Panc1 (cell line): ENCODE results near the gene TPP1. TPM values are rescaled to one million over a fixed set of nuclear protein-coding genes. Genes with fewer than 3 reads are reported as not detected.

Source experiments
- ATAC-seq: fragments of 200-7000 bp; cut with Tn5 transposase; 2 replicates; pipeline ENCODE4 v1.9.1; 2020; ENCODE audit warnings: mild to moderate bottlenecking, moderate library complexity
- BruUV-seq: library from RNA; stranded (reverse); fragments of 400-500 nt; replicated peaks from 2 replicates; lab custom pipeline; 2021; lab: Mats Ljungman, UMichigan
- CTCF ChIA-PET: fragments of 300-600 bp; sonication (Branson Sonifier 250); formaldehyde crosslinking; loops from one replicate; lab custom pipeline; 2022; ENCODE audit warnings: antibody characterized with exemption; lab: Charles Lee
- POLR2A ChIA-PET: fragments of 300-600 bp; sonication (Branson Sonifier 250); formaldehyde crosslinking; loops from one replicate; lab custom pipeline; 2022; ENCODE audit warnings: antibody characterized with exemption; lab: Charles Lee
- DNase-seq: peaks from one replicate; pipeline ENCODE4 v3.0.0-alpha.2; 2010; ENCODE audit warnings: low read depth, low spot score
- H3K27ac ChIP-seq: 2 replicates; pipeline ENCODE4 v1.5.1; 2011; ENCODE audit warnings: mild to moderate bottlenecking, low read length, inconsistent platforms
- H3K27me3 ChIP-seq: fragments of 200-500 bp; sonication (Bioruptor generic); 2 replicates; pipeline ENCODE4 v1.6.0; 2014; ENCODE audit warnings: low read length, inconsistent platforms; ENCODE audit not compliant: control insufficient read depth, insufficient read depth
- H3K36me3 ChIP-seq: fragments of 200-500 bp; sonication (Bioruptor generic); 2 replicates; pipeline ENCODE4 v1.5.1; 2014; ENCODE audit warnings: inconsistent platforms, mild to moderate bottlenecking, low read length, moderate library complexity; ENCODE audit not compliant: control insufficient read depth, insufficient read depth
- H3K4me1 ChIP-seq: 2 replicates; pipeline ENCODE4 v1.5.1; 2011; ENCODE audit warnings: inconsistent platforms, mild to moderate bottlenecking, low read length, moderate library complexity; ENCODE audit not compliant: control insufficient read depth, insufficient read depth
- H3K4me3 ChIP-seq, 2 experiments: 2 replicates each; pipeline ENCODE4 v1.5.1; 2011 to 2012; ENCODE audit warnings: low read depth in 2 of 2, low read length in 2 of 2, mild to moderate bottlenecking in 2 of 2, inconsistent platforms in 1 of 2, moderate library complexity in 1 of 2
- H3K9me3 ChIP-seq: fragments of 200-500 bp; sonication (Bioruptor generic); 2 replicates; pipeline ENCODE4 v1.5.1; 2014; ENCODE audit warnings: low read depth, mild to moderate bottlenecking, inconsistent platforms, low read length, moderate library complexity; ENCODE audit not compliant: control insufficient read depth, insufficient read depth
- POLR2AphosphoS5 ChIP-seq: IDR thresholded peaks from 2 replicates; pipeline ENCODE4 v1.6.1; 2012; ENCODE audit warnings: mild to moderate bottlenecking, low read depth, low read length, moderate library complexity
- SIN3A ChIP-seq: IDR thresholded peaks from 2 replicates; pipeline ENCODE4 v1.6.1; 2012; ENCODE audit warnings: low read depth, mild to moderate bottlenecking, low read length, moderate library complexity, borderline replicate concordance; ENCODE audit not compliant: insufficient read depth
- TCF7L2 ChIP-seq: IDR thresholded peaks from 2 replicates; pipeline ENCODE4 v1.6.1; 2011; ENCODE audit warnings: mild to moderate bottlenecking, low read depth, low read length, inconsistent platforms
- in situ Hi-C: cut with HindIII; loops from 2 replicates; pipeline ENCODE4 v1.10.0; 2016; ENCODE audit warnings: low sequenced_read_pairs, low pct_unique_long_range_greater_than_20kb
- intact Hi-C: fragments of 100-400 bp; cut with micrococcal nuclease; formaldehyde crosslinking; loops from one replicate; pipeline ENCODE4 v1.10.0; 2022; ENCODE audit not compliant: unreplicated experiment
- total RNA-seq: library from RNA; stranded (reverse); gene quantifications from one replicate; pipeline ENCODE4 v1.2.1, GENCODE V29; 2021; ENCODE audit not compliant: unreplicated experiment
- TF ChIP-seq, protein P1 (sequence below): fragments of 450-650 bp; IDR thresholded peaks from 2 replicates; pipeline ENCODE4 v1.5.1; 2017; ENCODE audit warnings: mild to moderate bottlenecking
- TF ChIP-seq, protein P2 (sequence below), 2 experiments: IDR thresholded peaks; 2 replicates each; pipeline ENCODE4 v1.6.1; 2011 to 2012; ENCODE audit warnings: low read depth in 2 of 2, control low read depth in 1 of 2, low read length in 1 of 2, mild to moderate bottlenecking in 1 of 2, moderate library complexity in 1 of 2; ENCODE audit not compliant: insufficient read depth in 1 of 2

TPP1 gene
- total RNA-seq, 1 experiment from 2014 or later = 200 TPM

DNA sequence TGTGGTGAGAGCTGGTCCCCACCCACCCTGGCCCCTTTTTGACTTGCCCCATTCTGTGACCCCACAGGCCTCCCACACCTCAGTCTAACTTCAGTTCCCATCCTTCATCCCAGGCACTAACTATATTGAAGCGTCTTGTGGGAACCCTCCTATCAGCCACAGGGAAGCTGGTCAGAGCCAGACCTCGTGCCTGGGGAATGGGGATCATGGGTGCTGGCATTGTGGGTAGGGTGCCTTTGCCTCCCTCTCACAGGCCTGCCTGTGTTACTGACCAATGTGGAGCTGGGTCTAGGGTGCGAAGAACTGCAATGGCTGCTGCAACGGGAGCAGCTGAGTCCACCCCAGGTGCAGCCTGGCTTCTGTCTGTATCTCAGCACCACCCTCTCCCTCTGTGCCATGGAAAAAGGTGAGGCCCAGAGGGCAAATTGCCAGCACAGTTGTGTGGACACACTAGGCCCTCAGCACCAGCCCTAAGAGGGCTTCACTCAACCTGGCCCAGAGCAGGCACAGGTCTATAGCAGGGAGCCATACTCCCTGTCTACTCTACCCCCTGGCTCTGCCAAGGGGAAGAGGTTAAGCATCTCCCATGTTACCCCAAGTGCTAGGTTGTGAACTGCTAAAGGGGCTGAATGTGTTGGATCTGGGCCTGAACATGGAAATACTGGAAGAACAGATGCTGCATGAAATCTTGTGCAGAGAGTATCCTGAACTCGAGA is 53.1 kb downstream of the TPP1 start:
- no peaks in the 10 kb centered on the region for H3K4me1 ChIP-seq
- TF ChIP-seq, protein P1, sequence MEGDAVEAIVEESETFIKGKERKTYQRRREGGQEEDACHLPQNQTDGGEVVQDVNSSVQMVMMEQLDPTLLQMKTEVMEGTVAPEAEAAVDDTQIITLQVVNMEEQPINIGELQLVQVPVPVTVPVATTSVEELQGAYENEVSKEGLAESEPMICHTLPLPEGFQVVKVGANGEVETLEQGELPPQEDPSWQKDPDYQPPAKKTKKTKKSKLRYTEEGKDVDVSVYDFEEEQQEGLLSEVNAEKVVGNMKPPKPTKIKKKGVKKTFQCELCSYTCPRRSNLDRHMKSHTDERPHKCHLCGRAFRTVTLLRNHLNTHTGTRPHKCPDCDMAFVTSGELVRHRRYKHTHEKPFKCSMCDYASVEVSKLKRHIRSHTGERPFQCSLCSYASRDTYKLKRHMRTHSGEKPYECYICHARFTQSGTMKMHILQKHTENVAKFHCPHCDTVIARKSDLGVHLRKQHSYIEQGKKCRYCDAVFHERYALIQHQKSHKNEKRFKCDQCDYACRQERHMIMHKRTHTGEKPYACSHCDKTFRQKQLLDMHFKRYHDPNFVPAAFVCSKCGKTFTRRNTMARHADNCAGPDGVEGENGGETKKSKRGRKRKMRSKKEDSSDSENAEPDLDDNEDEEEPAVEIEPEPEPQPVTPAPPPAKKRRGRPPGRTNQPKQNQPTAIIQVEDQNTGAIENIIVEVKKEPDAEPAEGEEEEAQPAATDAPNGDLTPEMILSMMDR = no peak
- no peaks in the 10 kb centered on the region for H3K27me3 ChIP-seq
- POLR2A ChIA-PET = no interaction called here
- H3K4me3 ChIP-seq = no peak overlapping the region
- ATAC-seq (no peak), DNase-seq (no peak)
- CTCF ChIA-PET = no interaction called here
- no peaks in the 10 kb centered on the region for H3K9me3 ChIP-seq
- H3K36me3 ChIP-seq = no peaks in the 10 kb centered on the region
- no peak overlapping the region for H3K27ac ChIP-seq
- intact Hi-C loops (loop anchor here (10.0 kb wide), 1 partner anchor 729 kb away; no protein-coding TSS in a partner anchor), in situ Hi-C loops (no loop called here)
- BruUV-seq = no TSS peak

DNA sequence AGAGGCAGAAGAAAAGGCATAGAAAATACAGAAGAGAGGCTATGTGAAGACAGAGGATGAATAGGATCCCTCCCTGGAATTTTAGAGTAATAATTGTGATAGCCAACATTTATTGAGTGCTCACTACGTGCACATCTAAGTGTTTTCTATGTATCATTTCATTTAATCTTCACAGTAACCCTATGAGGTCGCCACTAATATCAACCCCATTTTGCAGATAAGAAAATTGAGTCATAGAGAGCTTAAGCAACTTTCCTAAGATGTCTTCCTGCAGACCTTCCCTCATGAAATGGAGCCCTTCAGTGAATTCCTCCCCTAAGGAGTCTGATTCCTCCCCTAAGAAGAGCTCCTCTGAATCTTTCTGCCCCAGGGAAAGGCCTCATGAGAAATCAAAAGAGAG is 53.9 kb downstream of the TPP1 start:
- Histone ChIP-seq H3K27ac (no peak overlapping the region), H3K36me3 (no peaks in the 10 kb centered on the region), H3K4me3 (no peak overlapping the region), H3K4me1 (no peaks in the 10 kb centered on the region), H3K9me3 (no peaks in the 10 kb centered on the region), H3K27me3 (no peaks in the 10 kb centered on the region)
- ChIA-PET POLR2A (no interaction called here), CTCF (interaction anchor here (0.5 kb wide), 1 partner anchor 120 kb away, joined by 4 read pairs; no protein-coding TSS in a partner anchor)
- ATAC-seq (no peak), DNase-seq (no peak)
- no peak for TF ChIP-seq SIN3A
- no peak for TF ChIP-seq POLR2AphosphoS5
- TF ChIP-seq, protein P1 = no peak
- TF ChIP-seq TCF7L2 = no peak
- TF ChIP-seq, protein P2, sequence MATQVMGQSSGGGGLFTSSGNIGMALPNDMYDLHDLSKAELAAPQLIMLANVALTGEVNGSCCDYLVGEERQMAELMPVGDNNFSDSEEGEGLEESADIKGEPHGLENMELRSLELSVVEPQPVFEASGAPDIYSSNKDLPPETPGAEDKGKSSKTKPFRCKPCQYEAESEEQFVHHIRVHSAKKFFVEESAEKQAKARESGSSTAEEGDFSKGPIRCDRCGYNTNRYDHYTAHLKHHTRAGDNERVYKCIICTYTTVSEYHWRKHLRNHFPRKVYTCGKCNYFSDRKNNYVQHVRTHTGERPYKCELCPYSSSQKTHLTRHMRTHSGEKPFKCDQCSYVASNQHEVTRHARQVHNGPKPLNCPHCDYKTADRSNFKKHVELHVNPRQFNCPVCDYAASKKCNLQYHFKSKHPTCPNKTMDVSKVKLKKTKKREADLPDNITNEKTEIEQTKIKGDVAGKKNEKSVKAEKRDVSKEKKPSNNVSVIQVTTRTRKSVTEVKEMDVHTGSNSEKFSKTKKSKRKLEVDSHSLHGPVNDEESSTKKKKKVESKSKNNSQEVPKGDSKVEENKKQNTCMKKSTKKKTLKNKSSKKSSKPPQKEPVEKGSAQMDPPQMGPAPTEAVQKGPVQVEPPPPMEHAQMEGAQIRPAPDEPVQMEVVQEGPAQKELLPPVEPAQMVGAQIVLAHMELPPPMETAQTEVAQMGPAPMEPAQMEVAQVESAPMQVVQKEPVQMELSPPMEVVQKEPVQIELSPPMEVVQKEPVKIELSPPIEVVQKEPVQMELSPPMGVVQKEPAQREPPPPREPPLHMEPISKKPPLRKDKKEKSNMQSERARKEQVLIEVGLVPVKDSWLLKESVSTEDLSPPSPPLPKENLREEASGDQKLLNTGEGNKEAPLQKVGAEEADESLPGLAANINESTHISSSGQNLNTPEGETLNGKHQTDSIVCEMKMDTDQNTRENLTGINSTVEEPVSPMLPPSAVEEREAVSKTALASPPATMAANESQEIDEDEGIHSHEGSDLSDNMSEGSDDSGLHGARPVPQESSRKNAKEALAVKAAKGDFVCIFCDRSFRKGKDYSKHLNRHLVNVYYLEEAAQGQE (IDR thresholded peaks at IDR 0.05; ENCODE audit: insufficient read depth in 1 of 2, low read depth in 2 of 2, low read length in 1 of 2) = no peak
- no TSS peak for BruUV-seq
- intact Hi-C loops (loop anchor here (10.0 kb wide), 1 partner anchor 729 kb away; no protein-coding TSS in a partner anchor), in situ Hi-C loops (no loop called here)
